ENCODE data around the gene CHDH.

CHDH gene

GRCh38 chr3:53803124-53803815 is 42.9 kb downstream of the CHDH start:
- Histone ChIP-seq H3K79me2 (ENCODE audit: control insufficient read depth, low read length) (no peaks in the 10 kb centered on the region), H3K36me3 (ENCODE audit: control insufficient read depth, low read length) (no peaks in the 10 kb centered on the region), H3K27me3 (ENCODE audit: control insufficient read depth, low read length) (peaks cover 7% of the 10 kb centered on the region), H3K4me3 (ENCODE audit: low read length) (no peak overlapping the region), H3K4me1 (ENCODE audit: control insufficient read depth, low read length) (peaks cover 28% of the 10 kb centered on the region), H3K27ac (ENCODE audit: low read depth, low read length) (no peak overlapping the region), H3F3A (ENCODE audit: control insufficient read depth, insufficient read depth) (no peaks in the 10 kb centered on the region), H4K20me1 (ENCODE audit: control insufficient read depth, insufficient read depth, low read depth, low read length) (no peaks in the 10 kb centered on the region), H3K4me2 (ENCODE audit: low read length) (no peak overlapping the region), H3K9me2 (replicated peaks; ENCODE audit: control insufficient read depth, low read length) (no peaks in the 10 kb centered on the region), H3K9me3 (ENCODE audit: control insufficient read depth, insufficient read depth, low read length) (no peaks in the 10 kb centered on the region)
- no peak for TF ChIP-seq EZH2phosphoT487 (IDR thresholded peaks at IDR 0.05; ENCODE audit: borderline replicate concordance, low read length)
- TF ChIP-seq CTCF (IDR thresholded peaks at IDR 0.05; ENCODE audit: low read depth, low read length, poor library complexity, severe bottlenecking) = no peak

GRCh38 chr3:53802256-53802880 is 43.9 kb downstream of the CHDH start:
- TF ChIP-seq CTCF (IDR thresholded peaks at IDR 0.05; ENCODE audit: low read depth, low read length, poor library complexity, severe bottlenecking) (no peak), EZH2phosphoT487 (IDR thresholded peaks at IDR 0.05; ENCODE audit: borderline replicate concordance, low read length) (no peak)
- Histone ChIP-seq H3K27ac (ENCODE audit: low read depth, low read length) (no peak overlapping the region), H3K27me3 (ENCODE audit: control insufficient read depth, low read length) (peaks cover 7% of the 10 kb centered on the region), H3K4me2 (ENCODE audit: low read length) (no peak overlapping the region), H3K4me3 (ENCODE audit: low read length) (no peak overlapping the region), H4K20me1 (ENCODE audit: control insufficient read depth, insufficient read depth, low read depth, low read length) (no peaks in the 10 kb centered on the region), H3F3A (ENCODE audit: control insufficient read depth, insufficient read depth) (no peaks in the 10 kb centered on the region), H3K36me3 (ENCODE audit: control insufficient read depth, low read length) (no peaks in the 10 kb centered on the region), H3K79me2 (ENCODE audit: control insufficient read depth, low read length) (no peaks in the 10 kb centered on the region), H3K9me2 (replicated peaks; ENCODE audit: control insufficient read depth, low read length) (no peaks in the 10 kb centered on the region), H3K4me1 (ENCODE audit: control insufficient read depth, low read length) (peaks cover 28% of the 10 kb centered on the region), H3K9me3 (ENCODE audit: control insufficient read depth, insufficient read depth, low read length) (no peaks in the 10 kb centered on the region)

- H3K27me3 ChIP-seq (ENCODE audit: control insufficient read depth, low read length) = no peaks in the 10 kb centered on the region; the same call in 1 of the 2 replicates
- no peaks in the 10 kb centered on the region for H4K20me1 ChIP-seq (ENCODE audit: control insufficient read depth, insufficient read depth, low read depth, low read length)
- H3K4me2 ChIP-seq (ENCODE audit: low read length) = no peak overlapping the region
These were observed 44.9 kb downstream of the CHDH start for GRCh38 chr3:53801319-53801718.

More at GRCh38 chr3:53801319-53801718, 44.9 kb downstream of the CHDH start:
- Histone ChIP-seq H3K9me3 (ENCODE audit: control insufficient read depth, insufficient read depth, low read length) (no peaks in the 10 kb centered on the region), H3K79me2 (ENCODE audit: control insufficient read depth, low read length) (no peaks in the 10 kb centered on the region), H3K4me3 (ENCODE audit: low read length) (no peak overlapping the region), H3K27ac (ENCODE audit: low read depth, low read length) (no peak overlapping the region), H3K4me1 (ENCODE audit: control insufficient read depth, low read length) (peaks cover 18% of the 10 kb centered on the region), H3K36me3 (ENCODE audit: control insufficient read depth, low read length) (no peaks in the 10 kb centered on the region), H3F3A (ENCODE audit: control insufficient read depth, insufficient read depth) (no peaks in the 10 kb centered on the region), H3K9me2 (replicated peaks; ENCODE audit: control insufficient read depth, low read length) (no peaks in the 10 kb centered on the region)
- TF ChIP-seq EZH2phosphoT487 (IDR thresholded peaks at IDR 0.05; ENCODE audit: borderline replicate concordance, low read length) (no peak), CTCF (IDR thresholded peaks at IDR 0.05; ENCODE audit: low read depth, low read length, poor library complexity, severe bottlenecking) (no peak)
